Karpas-422 (cell line): Measurements from ENCODE around the gene UBE2L6. TPM values are rescaled to one million over a fixed set of nuclear protein-coding genes. Genes with fewer than 3 reads are reported as not detected.

Experiments
- DNase-seq: peaks from one replicate; pipeline ENCODE4 v3.0.0-alpha.2; 2015
- H2AFZ ChIP-seq: fragments of 200-600 bp; sonication (generic); 2 replicates; pipeline ENCODE4 v1.6.1; 2014; ENCODE audit warnings: antibody characterized with exemption, low read length, mixed read lengths
- H3K27ac ChIP-seq: fragments of 200-600 bp; sonication (generic); 2 replicates; pipeline ENCODE4 v1.5.1; 2014; ENCODE audit warnings: mild to moderate bottlenecking, low read length, moderate library complexity
- H3K27me3 ChIP-seq: fragments of 200-600 bp; sonication (generic); 2 replicates; pipeline ENCODE4 v1.6.1; 2014; ENCODE audit warnings: low read length, mixed read lengths
- H3K36me3 ChIP-seq: fragments of 200-600 bp; sonication (generic); 2 replicates; pipeline ENCODE4 v1.6.1; 2014; ENCODE audit warnings: low read length, mixed read lengths; ENCODE audit not compliant: insufficient read depth
- H3K4me1 ChIP-seq: fragments of 200-600 bp; sonication (generic); 2 replicates; pipeline ENCODE4 v1.6.1; 2014; ENCODE audit warnings: mild to moderate bottlenecking, low read length, mixed read lengths
- H3K4me2 ChIP-seq: fragments of 200-600 bp; sonication (generic); 2 replicates; pipeline ENCODE4 v1.6.1; 2014; ENCODE audit warnings: low read length, low read depth, mild to moderate bottlenecking; ENCODE audit not compliant: poor library complexity, severe bottlenecking
- H3K4me3 ChIP-seq: fragments of 200-600 bp; sonication (generic); 2 replicates; pipeline ENCODE4 v1.5.1; 2014; ENCODE audit warnings: mild to moderate bottlenecking, antibody characterized with exemption, low read length, mixed read lengths
- H3K79me2 ChIP-seq: fragments of 200-600 bp; sonication (generic); 2 replicates; pipeline ENCODE4 v1.6.1; 2014; ENCODE audit warnings: mild to moderate bottlenecking, low read length, mixed read lengths
- H3K9ac ChIP-seq: fragments of 200-600 bp; sonication (generic); 2 replicates; pipeline ENCODE4 v1.6.0; 2014; ENCODE audit warnings: low read length
- H3K9me2 ChIP-seq: fragments of 200-600 bp; sonication (generic), shearing (Covaris generic); replicated peaks from 2 replicates; pipeline ENCODE4 v1.6.0; 2014; ENCODE audit warnings: mild to moderate bottlenecking, low read length, moderate library complexity; ENCODE audit not compliant: insufficient read depth
- H3K9me3 ChIP-seq: fragments of 300-700, 200-600 bp; sonication (generic); 2 replicates; pipeline ENCODE4 v1.6.1; 2014; ENCODE audit warnings: low read length, mixed read lengths
- H4K20me1 ChIP-seq: fragments of 200-600 bp; sonication (generic); 2 replicates; pipeline ENCODE4 v1.6.1; 2014; ENCODE audit warnings: mild to moderate bottlenecking, antibody characterized with exemption, low read length, low read depth; ENCODE audit not compliant: insufficient read depth
- total RNA-seq: library from RNA; depleted of rRNA; stranded (reverse); fragments of >200 nt; shearing (Covaris generic); gene quantifications from 2 replicates; pipeline ENCODE4 v1.2.3, GENCODE V29; 2014; ENCODE audit warnings: low replicate concordance

UBE2L6 gene
- total RNA-seq, 1 experiment from 2014 or later, result 129 TPM

- H4K20me1 ChIP-seq, result no peaks in the 10 kb centered on the region
- no peaks in the 10 kb centered on the region for H3K4me1 ChIP-seq
- no peak overlapping the region for H3K9ac ChIP-seq
- no peak overlapping the region for H3K27ac ChIP-seq
- no peak overlapping the region for H2AFZ ChIP-seq
- H3K4me2 ChIP-seq, result no peak overlapping the region
- no peaks in the 10 kb centered on the region for H3K9me2 ChIP-seq
- no peaks in the 10 kb centered on the region for H3K79me2 ChIP-seq
- no peaks in the 10 kb centered on the region for H3K36me3 ChIP-seq
- no peaks in the 10 kb centered on the region for H3K9me3 ChIP-seq
- no peak for DNase-seq
- no peak overlapping the region for H3K4me3 ChIP-seq
- H3K27me3 ChIP-seq, result no peaks in the 10 kb centered on the region
Observed at GRCh38 chr11:57584341-57584740, 16.9 kb upstream of the UBE2L6 start.

- no peaks in the 10 kb centered on the region for H3K4me1 ChIP-seq
- H3K4me2 ChIP-seq, result no peak overlapping the region
- H3K9me3 ChIP-seq, result no peaks in the 10 kb centered on the region
- no peaks in the 10 kb centered on the region for H4K20me1 ChIP-seq
- H2AFZ ChIP-seq, result no peak overlapping the region
- H3K9ac ChIP-seq, result no peak overlapping the region
- no peak overlapping the region for H3K4me3 ChIP-seq
- H3K27ac ChIP-seq, result no peak overlapping the region
- no peaks in the 10 kb centered on the region for H3K9me2 ChIP-seq
- no peaks in the 10 kb centered on the region for H3K36me3 ChIP-seq
- DNase-seq, result no peak
- H3K79me2 ChIP-seq, result no peaks in the 10 kb centered on the region
- H3K27me3 ChIP-seq, result no peaks in the 10 kb centered on the region
Observed at GRCh38 chr11:57574061-57574460, 6.6 kb upstream of the UBE2L6 start.

- Histone ChIP-seq H3K27me3 (no peaks in the 10 kb centered on the region), H3K36me3 (no peaks in the 10 kb centered on the region), H3K4me3 (no peak overlapping the region), H3K4me2 (no peak overlapping the region), H4K20me1 (no peaks in the 10 kb centered on the region), H3K4me1 (peaks cover 6% of the 10 kb centered on the region), H3K9me2 (no peaks in the 10 kb centered on the region), H3K9me3 (no peaks in the 10 kb centered on the region), H3K27ac (no peak overlapping the region), H2AFZ (no peak overlapping the region), H3K79me2 (peaks cover 8% of the 10 kb centered on the region), H3K9ac (no peak overlapping the region)
- no peak for DNase-seq
Observed at GRCh38 chr11:57571606-57572005, 4.1 kb upstream of the UBE2L6 start.

GRCh38 chr11:57568330-57568766 lies 876 bp upstream of the UBE2L6 start:
- DNase-seq, result no peak
- Histone ChIP-seq H3K27ac (no peak overlapping the region), H3K4me3 (peak overlapping the region; percentile 100), H4K20me1 (no peaks in the 10 kb centered on the region), H2AFZ (peak overlapping the region; percentile 99; the same call in 1 of the 2 replicates), H3K27me3 (no peaks in the 10 kb centered on the region), H3K36me3 (no peaks in the 10 kb centered on the region; the same call in 1 of the 2 replicates), H3K9ac (peak overlapping the region; percentile 98), H3K9me3 (no peaks in the 10 kb centered on the region), H3K79me2 (peaks cover 39% of the 10 kb centered on the region), H3K9me2 (no peaks in the 10 kb centered on the region), H3K4me2 (peak overlapping the region; percentile 93), H3K4me1 (peaks cover 19% of the 10 kb centered on the region)

GRCh38 chr11:57566905-57567514 lies 462 bp downstream of the UBE2L6 start:
- H3K9me2 ChIP-seq, result no peaks in the 10 kb centered on the region
- H3K4me1 ChIP-seq, result peaks cover 19% of the 10 kb centered on the region
- H2AFZ ChIP-seq, result peak overlapping the region; percentile 83; the same call in 1 of the 2 replicates
- no peaks in the 10 kb centered on the region for H4K20me1 ChIP-seq
- H3K27ac ChIP-seq, result peak overlapping the region; percentile 71
- H3K4me2 ChIP-seq, result peak overlapping the region; percentile 93
- H3K9me3 ChIP-seq, result no peaks in the 10 kb centered on the region
- H3K27me3 ChIP-seq, result no peaks in the 10 kb centered on the region
- H3K4me3 ChIP-seq, result peak overlapping the region; percentile 100
- H3K9ac ChIP-seq, result peak overlapping the region; percentile 98
- peak; percentile 63 for DNase-seq
- peaks cover 51% of the 10 kb centered on the region for H3K79me2 ChIP-seq
- no peaks in the 10 kb centered on the region; the same call in 1 of the 2 replicates for H3K36me3 ChIP-seq

GRCh38 chr11:57566005-57566904 lies 1.2 kb downstream of the UBE2L6 start:
- no peaks in the 10 kb centered on the region for H3K9me2 ChIP-seq

GRCh38 chr11:57562596-57562995 lies 4.9 kb downstream of the UBE2L6 start:
- DNase-seq, result no peak
- Histone ChIP-seq H3K27me3 (no peaks in the 10 kb centered on the region), H3K9me2 (no peaks in the 10 kb centered on the region), H3K4me1 (peaks cover 13% of the 10 kb centered on the region), H4K20me1 (no peaks in the 10 kb centered on the region), H3K36me3 (peaks cover 16% of the 10 kb centered on the region; the same call in 1 of the 2 replicates), H3K9ac (no peak overlapping the region), H3K4me2 (no peak overlapping the region), H3K79me2 (peaks cover 68% of the 10 kb centered on the region), H3K9me3 (no peaks in the 10 kb centered on the region), H3K4me3 (no peak overlapping the region), H3K27ac (no peak overlapping the region), H2AFZ (no peak overlapping the region)

More at GRCh38 chr11:57566005-57566904, 1.2 kb downstream of the UBE2L6 start:
- H4K20me1 ChIP-seq, result no peaks in the 10 kb centered on the region
- H3K27me3 ChIP-seq, result no peaks in the 10 kb centered on the region
- H3K4me2 ChIP-seq, result peak overlapping the region; percentile 93
- peak overlapping the region; percentile 71 for H3K27ac ChIP-seq
- H3K9ac ChIP-seq, result peak overlapping the region; percentile 98
- peak; percentile 74 for DNase-seq
- H3K79me2 ChIP-seq, result peaks cover 59% of the 10 kb centered on the region
- peaks cover 19% of the 10 kb centered on the region for H3K4me1 ChIP-seq
- H3K4me3 ChIP-seq, result peak overlapping the region; percentile 100
- H2AFZ ChIP-seq, result no peak overlapping the region; the same call in 1 of the 2 replicates
- H3K36me3 ChIP-seq, result no peaks in the 10 kb centered on the region; the same call in 1 of the 2 replicates
- no peaks in the 10 kb centered on the region for H3K9me3 ChIP-seq

GRCh38 chr11:57560146-57560545 lies 7.3 kb downstream of the UBE2L6 start:
- Histone ChIP-seq H3K4me1 (no peaks in the 10 kb centered on the region), H3K27ac (no peak overlapping the region), H3K27me3 (no peaks in the 10 kb centered on the region), H3K4me3 (no peak overlapping the region), H4K20me1 (no peaks in the 10 kb centered on the region), H3K9ac (no peak overlapping the region), H2AFZ (no peak overlapping the region), H3K9me3 (no peaks in the 10 kb centered on the region), H3K9me2 (no peaks in the 10 kb centered on the region), H3K36me3 (peaks cover 18% of the 10 kb centered on the region; the same call in 1 of the 2 replicates), H3K79me2 (peaks cover 46% of the 10 kb centered on the region), H3K4me2 (no peak overlapping the region)
- DNase-seq, result no peak
